GM19467 (cell line): Measurements from ENCODE around the gene FRYL.
"Not testable (repeated sequence)": the region's sequence is repeated elsewhere in the genome, so short reads cannot be mapped to it uniquely, and the experiment has no call there.

Experiments
- ATAC-seq: cut with Tn5 transposase; IDR thresholded peaks from one replicate; pipeline ENCODE4 v1.9.1; 2021; ENCODE audit warnings: mild to moderate bottlenecking, moderate library complexity; ENCODE audit not compliant: unreplicated experiment

Gene FRYL

DNA sequence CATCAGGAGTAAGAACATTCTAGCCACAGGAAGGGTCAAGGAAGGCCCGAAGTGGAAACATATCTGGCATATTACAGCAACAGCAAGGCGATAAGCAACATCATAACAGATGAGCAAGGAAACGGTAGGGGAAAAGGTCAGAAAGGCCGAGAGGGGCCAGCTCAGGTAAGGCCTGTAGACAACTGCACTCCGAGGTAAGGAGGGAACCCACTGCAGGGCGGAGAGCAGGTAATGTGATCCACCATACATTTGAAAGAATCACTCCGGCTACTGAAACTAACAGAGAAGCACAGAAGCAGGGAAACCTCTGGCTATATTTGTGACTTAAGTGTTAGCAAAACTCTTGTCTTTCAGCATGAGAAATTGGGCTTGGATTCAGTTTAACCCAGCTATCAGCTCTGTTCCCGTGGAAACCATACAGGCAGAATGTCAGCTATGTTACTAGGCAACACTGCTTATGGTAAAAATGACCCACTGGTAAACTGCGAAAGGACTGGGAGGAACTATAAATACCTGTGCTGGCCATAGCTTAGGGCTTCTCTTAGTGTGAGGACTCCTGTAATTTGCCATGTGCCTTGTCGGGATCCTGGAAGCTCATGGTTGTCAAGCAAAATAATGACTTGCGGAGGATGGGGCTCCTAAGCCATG is 31.0 kb downstream of the FRYL start:
- no peak for ATAC-seq

DNA sequence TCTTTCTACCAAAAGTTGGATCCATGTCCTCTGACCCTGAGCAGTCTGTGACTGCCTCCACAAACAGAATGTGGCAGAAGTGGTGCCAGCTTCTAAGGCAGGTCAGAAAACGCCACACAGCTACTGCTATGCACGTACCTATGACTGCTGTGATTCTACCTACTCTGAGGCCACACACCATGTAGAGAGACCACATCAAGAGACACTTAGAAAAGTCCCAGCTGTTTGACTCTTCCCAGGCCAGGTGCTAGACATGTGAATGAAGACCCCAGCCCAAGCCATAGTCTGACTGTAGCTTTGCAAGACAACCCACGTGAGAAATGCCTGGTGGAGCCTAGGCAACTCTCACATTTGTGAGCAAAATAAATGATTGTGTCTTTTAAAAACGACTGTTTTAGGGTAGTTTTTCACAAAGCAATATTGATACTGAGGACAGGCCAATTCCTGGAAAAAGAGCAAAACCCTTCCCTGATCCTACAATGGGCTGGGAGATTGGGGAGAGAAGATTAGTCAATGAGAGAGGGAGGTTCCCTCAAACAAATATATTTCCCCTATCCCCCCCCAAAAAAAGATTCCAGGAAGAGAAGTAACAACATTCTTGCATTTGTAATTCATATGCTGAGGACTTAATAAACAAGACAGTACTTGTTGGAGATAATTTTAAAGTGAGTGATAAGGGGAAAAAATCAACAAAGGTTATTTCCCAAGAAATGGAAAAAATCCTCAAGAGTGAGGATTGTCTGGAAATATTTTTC is 33.3 kb downstream of the FRYL start:
- ATAC-seq = no peak

DNA sequence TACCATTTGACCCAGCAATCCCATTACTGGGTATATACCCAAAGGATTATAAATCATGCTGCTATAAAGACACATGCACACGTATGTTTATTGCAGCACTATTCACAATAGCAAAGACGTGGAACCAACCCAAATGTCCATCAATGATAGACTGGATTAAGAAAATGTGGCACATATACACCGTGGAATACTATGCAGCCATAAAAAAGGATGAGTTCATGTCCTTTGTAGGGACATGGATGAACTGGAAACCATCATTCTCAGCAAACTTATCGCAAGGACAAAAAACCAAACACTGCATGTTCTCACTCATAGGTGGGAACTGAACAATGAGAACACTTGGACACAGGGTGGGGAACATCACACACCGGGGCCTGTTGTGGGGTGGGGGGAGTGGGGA is 34.9 kb downstream of the FRYL start:
- not testable (repeated sequence) for ATAC-seq

DNA sequence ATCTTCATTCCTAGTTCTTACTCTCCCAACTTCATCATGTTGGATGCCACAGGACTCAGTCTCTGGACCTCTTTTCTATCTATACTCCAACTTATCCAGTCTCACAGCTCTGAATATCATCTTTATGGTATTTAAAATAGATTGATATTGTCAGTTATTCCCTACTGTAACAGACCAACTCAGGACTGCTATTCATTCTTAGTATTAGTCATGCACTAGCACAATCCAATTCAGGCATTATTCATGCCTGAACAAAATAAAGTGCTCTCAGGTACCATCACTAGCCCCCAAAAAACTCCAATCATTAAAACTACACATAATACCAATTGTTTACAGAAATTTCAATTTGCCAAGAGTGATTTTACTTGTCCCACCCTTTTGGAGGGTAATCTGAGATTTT is 37.7 kb downstream of the FRYL start:
- no peak for ATAC-seq

DNA sequence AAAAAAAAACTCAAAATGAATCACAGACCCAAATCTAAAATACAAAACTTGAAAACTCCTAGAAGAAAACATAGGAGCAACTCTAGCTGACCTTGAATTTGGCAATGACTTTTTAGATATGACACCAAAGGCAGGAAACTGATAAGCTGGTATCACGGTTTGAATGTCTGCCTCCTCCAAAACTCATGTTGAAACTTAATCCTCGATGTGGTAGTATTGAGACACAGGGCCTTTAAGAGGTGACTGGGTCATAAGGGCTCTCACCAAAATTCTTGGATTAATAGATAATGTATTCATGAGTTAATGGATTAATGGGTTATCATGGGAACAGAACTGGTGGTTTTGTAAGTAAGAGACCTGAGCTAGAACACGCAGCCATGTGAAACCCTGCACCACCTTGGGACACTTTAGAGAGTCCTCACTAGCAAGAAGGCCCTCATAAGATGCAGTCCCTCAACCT is 40.5 kb downstream of the FRYL start:
- peak; percentile 78 for ATAC-seq

DNA sequence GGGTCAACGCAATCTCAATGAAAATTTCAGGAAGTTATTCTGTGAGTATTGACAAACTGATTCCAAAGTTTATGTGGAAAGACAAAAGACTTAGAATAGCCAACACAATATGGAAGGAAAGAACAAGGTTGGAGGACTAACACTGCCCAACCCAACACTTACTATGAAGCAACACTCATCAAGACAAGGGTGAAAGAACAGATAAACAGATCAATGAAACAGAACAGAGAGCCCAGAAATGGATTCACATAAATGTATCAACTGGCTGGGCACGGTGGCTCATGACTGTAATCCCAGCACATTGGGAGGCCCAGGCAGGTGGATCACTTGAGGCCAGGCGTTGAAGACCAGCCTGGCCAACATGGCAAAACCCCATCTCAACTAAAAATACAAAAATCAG is 41.2 kb downstream of the FRYL start:
- ATAC-seq = no peak

DNA sequence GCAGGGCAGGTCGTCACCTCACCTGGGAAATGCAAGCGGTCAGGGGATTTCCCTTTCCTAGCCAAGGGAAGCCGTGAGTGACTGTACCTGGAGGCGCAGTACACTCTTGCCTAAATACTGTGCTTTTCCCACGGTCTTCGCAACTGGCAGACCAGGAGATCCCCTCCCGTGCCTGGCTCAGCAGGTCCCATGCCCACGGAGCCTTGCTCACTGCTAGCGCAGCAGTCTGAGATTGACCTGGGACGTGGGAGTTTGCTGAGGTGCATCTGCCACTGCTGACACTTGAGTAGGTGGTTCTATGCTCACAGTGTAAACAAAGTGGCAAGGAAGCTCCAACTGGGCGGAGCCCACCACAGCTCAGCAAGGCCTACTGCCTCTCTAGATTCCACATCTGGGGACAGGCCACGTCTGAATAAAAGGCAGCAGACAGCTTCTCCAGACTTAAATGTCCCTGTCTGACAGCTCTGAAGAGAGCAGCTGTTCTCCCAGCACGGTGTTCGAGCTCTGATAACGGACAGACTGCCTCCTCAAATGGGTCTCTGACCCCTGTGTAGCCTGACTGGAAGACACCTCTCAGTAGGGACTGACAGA is 51.1 kb downstream of the FRYL start:
- ATAC-seq = not testable (repeated sequence)

DNA sequence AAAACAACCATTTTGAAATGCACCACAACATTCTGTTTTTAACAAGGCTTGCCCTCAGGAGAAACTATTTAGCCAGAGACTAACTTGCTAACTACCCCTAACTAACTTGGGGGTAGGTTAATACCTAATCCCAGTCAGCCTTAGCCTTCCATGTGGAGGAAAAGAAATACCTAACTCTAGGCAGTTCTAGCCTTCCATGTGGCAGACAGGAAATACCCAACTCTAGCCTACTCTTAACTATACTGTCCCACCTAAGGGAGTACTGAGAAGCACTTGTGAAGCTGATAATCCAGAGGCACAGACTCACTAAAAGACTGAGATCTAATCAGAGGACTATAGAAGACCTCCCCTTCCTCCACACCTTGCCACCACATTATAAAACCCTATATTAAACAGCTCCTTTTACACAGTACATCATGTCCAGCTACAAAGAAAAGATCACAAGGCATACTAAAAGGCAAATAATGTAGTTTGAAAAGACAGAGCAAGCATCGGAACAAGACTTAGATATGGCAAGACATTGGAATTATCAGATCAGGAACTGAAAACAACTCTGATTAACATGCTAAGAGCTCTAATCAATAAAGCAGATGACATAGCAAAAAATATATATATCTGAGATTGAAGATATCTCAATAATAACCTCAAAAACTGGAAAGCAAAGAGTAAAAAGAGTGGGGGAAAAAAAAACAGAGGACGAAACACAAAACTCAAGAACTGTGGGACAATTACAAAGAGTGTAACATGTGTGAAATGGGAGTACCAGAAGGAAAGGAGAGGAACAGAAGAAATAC is 52.2 kb downstream of the FRYL start:
- no peak for ATAC-seq

DNA sequence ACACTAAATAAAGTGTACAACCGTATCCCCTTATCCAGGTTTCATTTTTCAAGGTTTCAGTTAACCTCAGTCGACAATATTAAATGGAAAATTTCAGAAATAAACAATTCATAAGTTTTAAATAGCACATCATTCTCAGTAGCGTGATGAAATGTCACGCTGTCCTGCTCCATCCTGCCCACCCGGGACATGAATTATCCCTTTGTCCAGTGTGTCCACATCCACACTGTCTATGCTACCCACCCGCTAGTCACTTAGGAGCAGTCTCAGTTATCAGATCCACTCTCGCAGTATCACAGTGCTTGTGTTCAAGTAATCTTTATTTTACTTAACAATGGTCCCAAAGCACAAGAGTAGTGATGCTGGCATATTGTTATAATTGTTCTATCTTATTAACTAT is 54.7 kb downstream of the FRYL start:
- ATAC-seq = no peak

DNA sequence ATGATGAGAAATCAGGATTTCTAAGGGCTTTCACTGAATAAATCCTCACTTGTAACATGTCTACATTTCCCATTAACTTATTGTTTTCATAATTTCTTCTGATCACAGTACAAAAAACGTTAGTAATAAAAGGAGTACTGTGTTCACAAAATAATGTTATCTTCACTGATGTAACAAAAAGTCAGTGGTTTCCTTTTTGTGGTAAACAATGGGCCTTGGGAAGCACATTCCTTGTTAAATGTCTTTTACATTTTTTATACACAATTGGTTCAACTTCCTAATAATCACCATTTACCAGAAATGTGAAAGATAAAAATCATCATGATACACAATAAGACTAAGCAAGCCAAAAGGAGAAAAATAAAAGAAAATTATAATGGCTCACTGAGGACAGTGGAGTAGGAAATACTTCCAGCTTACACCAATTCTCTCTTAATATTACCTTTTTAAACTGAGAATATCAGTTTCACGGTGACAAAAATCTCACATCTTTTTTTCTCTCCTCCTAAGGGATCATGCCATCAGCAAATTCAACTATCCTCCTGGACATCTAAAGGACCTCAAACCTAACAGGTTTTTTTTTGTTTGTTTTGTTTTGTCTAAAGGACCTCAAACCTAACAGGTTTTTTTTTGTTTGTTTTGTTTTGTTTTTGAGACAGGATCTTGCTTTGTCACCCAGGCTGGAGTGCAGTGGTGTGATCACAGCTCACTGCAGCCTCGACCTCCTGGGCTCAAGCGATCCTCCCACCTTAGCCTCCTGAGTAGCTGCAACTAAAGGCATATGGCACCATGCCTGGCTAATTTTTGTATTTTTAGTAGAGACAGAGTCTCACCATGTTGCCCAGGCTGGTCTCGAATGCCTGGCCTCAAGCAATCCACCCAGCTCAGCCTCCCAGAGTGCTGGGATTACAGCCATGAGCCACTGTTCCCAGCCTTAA is 57.3 kb downstream of the FRYL start:
- no peak for ATAC-seq

DNA sequence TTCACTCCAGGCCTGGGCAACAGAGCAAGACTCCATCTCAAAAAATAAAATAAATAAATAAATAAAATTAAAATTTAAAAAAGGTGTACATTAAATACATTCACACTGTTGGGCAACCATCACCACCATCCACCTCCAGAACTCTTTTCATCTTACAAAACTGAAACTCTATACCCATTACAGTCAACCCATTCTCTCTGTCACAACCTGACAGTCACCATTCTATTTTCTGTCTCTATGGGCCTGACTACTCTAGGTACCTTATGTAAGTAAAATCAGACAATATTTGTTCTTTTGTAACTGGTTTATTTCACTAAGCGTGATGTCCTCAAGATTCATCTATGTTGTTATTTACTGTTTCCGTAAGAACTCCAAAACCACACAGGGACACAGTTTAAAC is 59.6 kb downstream of the FRYL start:
- no peak for ATAC-seq

DNA sequence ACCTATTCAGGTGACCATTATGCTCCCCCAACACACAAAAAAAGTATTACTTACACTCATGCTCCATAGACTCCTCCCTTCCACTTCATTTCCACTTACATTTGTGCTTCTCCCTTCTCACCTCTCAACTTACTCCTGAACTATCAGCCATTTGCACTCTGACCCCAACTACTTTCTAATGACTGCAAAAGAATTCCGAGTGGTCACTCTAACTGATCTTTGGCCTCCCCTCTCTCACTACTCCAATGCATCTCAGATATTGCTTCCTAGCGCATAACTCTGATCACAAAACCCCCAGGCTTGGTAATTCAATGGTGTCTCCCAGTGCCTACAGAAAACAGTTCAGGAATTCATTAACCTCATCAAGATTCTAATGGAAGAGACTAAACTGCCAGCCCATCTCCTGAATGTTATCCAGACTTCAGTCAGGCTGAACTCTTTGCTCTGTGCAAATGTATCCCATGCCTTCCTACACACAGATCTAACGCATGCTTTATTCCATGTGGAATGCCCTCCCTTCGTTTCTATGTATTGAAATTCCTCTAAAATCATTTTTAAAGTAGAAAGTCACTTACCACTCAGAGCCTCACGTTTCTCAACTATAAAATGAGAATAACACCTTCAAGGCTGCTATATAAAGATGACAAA is 61.1 kb downstream of the FRYL start:
- ATAC-seq = no peak

DNA sequence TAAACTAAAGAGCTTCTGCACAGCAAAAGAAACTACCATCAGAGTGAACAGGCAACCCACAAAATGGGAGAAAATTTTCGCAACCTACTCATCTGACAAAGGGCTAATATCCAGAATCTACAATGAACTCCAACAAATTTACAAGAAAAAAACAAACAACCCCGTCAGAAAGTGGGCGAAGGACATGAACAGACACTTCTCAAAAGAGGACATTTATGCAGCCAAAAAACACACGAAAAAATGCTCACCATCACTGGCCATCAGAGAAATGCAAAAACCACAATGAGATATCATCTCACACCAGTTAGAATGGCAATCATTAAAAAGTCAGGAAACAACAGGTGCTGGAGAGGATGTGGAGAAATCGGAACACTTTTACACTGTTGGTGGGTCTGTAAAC is 63.8 kb downstream of the FRYL start:
- ATAC-seq = not testable (repeated sequence)

DNA sequence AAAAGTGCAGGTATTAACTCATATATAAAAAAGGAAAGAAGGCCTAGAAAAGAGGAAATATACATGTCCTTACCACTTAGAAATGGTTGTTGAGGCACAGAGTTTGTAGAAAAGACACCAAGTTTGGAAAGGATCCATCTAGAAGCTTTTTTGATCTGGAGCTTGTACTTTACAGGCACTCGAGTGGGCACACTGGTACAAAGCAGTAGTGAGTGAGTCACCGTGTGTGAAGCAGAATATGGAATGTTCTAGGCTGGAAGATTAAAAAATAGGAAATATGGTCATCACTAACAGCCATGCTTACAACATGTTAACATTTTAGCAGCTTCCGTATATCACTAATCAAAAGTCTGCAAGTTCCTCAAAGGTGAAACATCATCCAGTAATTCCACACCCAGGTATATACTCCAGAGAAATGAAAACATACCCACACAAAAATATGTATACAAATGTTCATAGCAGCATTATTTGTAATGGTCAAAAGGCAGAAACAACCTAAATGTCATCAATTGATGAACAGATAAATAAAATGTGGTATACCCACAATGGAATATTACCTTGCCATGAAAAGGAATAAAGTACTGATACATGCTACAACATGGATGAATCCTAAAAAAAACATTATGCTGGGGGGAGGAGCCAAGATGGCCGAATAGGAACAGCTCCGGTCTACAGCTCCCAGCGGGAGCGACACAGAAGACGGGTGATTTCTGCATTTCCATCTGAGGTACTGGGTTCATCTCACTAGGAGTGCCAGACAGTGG is 69.5 kb downstream of the FRYL start:
- ATAC-seq = no peak

DNA sequence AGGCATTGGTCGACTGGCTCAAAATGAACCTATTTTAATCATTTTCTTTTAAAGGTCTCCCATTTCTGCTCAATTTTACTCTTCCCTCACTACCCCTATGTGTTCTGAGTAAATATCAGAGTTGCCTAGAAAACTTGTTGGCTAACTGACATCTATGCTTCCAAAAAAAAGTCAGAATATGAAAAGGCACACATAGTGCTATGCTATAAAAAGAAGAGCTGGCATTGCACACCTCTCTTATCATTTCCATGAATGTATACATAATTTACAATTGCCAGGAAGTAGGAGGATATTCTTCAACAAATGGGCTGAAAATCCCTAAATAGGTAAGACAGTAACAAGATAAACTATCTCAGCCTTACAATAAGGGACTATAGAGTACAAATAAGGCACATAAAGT is 70.2 kb downstream of the FRYL start:
- no peak for ATAC-seq

DNA sequence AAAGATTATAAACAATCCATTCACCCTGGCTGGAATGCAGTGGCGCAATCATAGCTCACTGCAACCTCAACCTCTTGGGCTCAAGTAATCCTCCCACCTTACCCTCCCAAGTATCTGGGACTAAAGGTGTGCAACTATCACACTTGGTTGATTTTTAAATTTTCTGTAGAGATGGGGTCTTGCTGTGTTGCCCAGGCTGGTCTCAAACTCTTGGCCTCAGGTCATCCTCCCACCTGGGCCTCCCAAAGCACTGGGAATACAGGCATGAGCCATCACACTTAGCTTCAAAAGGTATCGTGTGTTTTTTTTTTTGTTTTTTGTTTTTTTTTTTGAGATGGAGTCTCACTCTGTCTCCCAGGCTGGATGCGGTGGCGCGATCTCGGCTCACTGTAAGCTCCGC is 71.5 kb downstream of the FRYL start:
- ATAC-seq = no peak

DNA sequence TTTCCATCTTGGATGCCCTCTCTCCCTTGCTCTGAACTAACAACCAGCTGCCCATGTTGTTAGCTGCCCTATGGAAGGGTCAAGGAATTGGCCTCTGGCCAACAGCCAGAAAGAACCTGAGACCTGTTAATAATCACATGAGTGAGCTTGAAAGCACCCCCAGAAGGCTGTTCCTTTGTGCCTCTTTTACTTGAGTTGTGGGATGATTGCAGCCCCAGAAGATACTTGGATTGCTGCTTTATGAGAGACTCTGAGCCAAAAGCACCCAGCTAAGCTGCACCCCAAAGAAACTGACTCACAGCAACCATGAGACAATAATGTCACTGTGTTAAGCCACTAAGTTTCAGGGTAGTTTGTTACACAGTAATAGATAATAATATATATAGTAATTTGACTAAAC is 73.3 kb downstream of the FRYL start:
- no peak for ATAC-seq

DNA sequence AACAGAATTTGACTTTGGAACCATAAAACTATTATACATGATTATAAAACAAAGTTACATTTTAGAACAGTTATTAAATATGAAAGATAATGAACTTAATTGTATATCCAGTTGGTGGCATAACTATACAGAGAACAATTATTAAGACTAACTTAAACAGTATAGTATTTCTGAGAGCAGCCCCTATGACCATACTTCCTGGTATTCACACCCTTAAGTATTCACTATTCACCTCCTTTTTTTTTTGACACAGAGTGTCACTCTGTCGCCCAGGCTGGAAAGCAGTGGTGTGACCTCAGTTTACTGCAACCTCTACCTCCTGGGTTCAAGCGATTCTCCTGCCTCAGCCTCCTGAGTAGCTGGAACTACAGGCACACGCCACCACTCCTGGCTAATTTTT is 74.5 kb downstream of the FRYL start:
- no peak for ATAC-seq
